ENCODE data around the gene SENP3.

DNA sequence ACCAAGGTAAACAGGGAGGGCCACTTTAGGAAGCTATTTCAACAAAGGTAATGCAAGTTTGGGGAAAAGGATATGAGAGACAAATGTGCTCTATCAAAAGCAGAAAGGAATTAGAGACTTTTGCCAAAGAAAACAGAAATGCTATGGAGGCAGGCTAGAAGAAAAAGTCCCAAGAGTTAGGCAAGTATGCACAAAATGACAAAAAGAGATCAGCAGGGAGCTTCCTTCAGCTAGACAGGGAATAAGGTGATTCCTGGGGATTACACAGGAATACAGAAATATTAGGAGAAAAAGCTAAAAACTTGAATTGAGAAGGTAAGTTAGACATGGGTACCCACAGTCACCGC lies 50.5 kb downstream of the SENP3 start:
- TF ChIP-seq, protein P1, sequence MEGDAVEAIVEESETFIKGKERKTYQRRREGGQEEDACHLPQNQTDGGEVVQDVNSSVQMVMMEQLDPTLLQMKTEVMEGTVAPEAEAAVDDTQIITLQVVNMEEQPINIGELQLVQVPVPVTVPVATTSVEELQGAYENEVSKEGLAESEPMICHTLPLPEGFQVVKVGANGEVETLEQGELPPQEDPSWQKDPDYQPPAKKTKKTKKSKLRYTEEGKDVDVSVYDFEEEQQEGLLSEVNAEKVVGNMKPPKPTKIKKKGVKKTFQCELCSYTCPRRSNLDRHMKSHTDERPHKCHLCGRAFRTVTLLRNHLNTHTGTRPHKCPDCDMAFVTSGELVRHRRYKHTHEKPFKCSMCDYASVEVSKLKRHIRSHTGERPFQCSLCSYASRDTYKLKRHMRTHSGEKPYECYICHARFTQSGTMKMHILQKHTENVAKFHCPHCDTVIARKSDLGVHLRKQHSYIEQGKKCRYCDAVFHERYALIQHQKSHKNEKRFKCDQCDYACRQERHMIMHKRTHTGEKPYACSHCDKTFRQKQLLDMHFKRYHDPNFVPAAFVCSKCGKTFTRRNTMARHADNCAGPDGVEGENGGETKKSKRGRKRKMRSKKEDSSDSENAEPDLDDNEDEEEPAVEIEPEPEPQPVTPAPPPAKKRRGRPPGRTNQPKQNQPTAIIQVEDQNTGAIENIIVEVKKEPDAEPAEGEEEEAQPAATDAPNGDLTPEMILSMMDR (conservative IDR thresholded peaks at IDR 0.05; ENCODE audit: low read depth, low read length) = no peak
- TF ChIP-seq RAD21 (IDR thresholded peaks at IDR 0.05; ENCODE audit: low read length) = no peak
- no peak for TF ChIP-seq CHD1 (IDR thresholded peaks at IDR 0.05; ENCODE audit: low read depth, low read length)
- no peak for TF ChIP-seq BHLHE40 (IDR thresholded peaks at IDR 0.05; ENCODE audit: low read depth, low read length)
- TF ChIP-seq ELK1 (IDR thresholded peaks at IDR 0.05; ENCODE audit: borderline replicate concordance, low read depth, low read length) = no peak
- no peak for TF ChIP-seq CEBPB (IDR thresholded peaks at IDR 0.05; ENCODE audit: low read depth, low read length)
- TF ChIP-seq POLR2A (IDR thresholded peaks at IDR 0.05; ENCODE audit: low read depth, low read length) = no peak
- TF ChIP-seq RCOR1 (IDR thresholded peaks at IDR 0.05; ENCODE audit: insufficient replicate concordance, low read length) = no peak
- TF ChIP-seq MXI1 (IDR thresholded peaks at IDR 0.05; ENCODE audit: borderline replicate concordance, low read depth, low read length) = no peak
- no peak for TF ChIP-seq MAFK (IDR thresholded peaks at IDR 0.05; ENCODE audit: low read depth, low read length)

Measured in IMR-90 (cell line).